Neural cell (in vitro differentiated cells): ENCODE data around the gene GMEB2. TPM values are rescaled to one million over a fixed set of nuclear protein-coding genes. Genes with fewer than 3 reads are reported as not detected.

Experiments
- H2AFZ ChIP-seq: fragments of 200-600, 300-800 bp; sonication (generic), shearing (Covaris generic); 2 replicates; pipeline ENCODE4 v1.6.0; 2014; ENCODE audit warnings: low read depth, mild to moderate bottlenecking, antibody characterized with exemption, low read length, moderate library complexity
- H3F3A ChIP-seq: fragments of 200-600 bp; shearing (Covaris generic); 2 replicates; pipeline ENCODE4 v1.6.1; 2016; ENCODE audit warnings: mild to moderate bottlenecking, moderate library complexity, mixed read lengths, antibody characterized with exemption, low read length; ENCODE audit not compliant: insufficient read depth, poor library complexity, severe bottlenecking
- H3K27ac ChIP-seq: fragments of 200-600, 300-800 bp; sonication (generic), shearing (Covaris generic); 2 replicates; pipeline ENCODE4 v1.5.1; 2014; ENCODE audit warnings: mild to moderate bottlenecking, low read length, moderate library complexity
- H3K27me3 ChIP-seq: fragments of 300-800, 200-600 bp; sonication (generic), shearing (Covaris generic); 2 replicates; pipeline ENCODE4 v1.6.0; 2014; ENCODE audit warnings: mild to moderate bottlenecking, low read depth, low read length, moderate library complexity; ENCODE audit not compliant: insufficient read depth
- H3K36me3 ChIP-seq: fragments of 300-800, 200-600 bp; sonication (generic), shearing (Covaris generic); 2 replicates; pipeline ENCODE4 v1.5.1; 2014; ENCODE audit warnings: mild to moderate bottlenecking, antibody characterized with exemption, low read length, moderate library complexity; ENCODE audit not compliant: insufficient read depth
- H3K4me2 ChIP-seq: fragments of 300-800, 200-600 bp; sonication (generic), shearing (Covaris generic); 2 replicates; pipeline ENCODE4 v1.6.0; 2014; ENCODE audit warnings: mild to moderate bottlenecking, low read length
- H3K4me3 ChIP-seq: fragments of 300-800, 200-600 bp; sonication (generic), shearing (Covaris generic); 2 replicates; pipeline ENCODE4 v1.5.1; 2014; ENCODE audit warnings: mild to moderate bottlenecking, low read length, moderate library complexity
- H3K79me2 ChIP-seq: fragments of 200-600 bp; shearing (Covaris generic); replicated peaks from 2 replicates; pipeline ENCODE4 v1.6.0; 2014; ENCODE audit warnings: mild to moderate bottlenecking, low read length, moderate library complexity; ENCODE audit not compliant: insufficient read depth
- H3K9ac ChIP-seq: fragments of 300-800, 200-600 bp; sonication (generic), shearing (Covaris generic); 2 replicates; pipeline ENCODE4 v1.6.1; 2016; ENCODE audit warnings: mild to moderate bottlenecking, low read length, mixed read lengths
- H3K9me2 ChIP-seq: fragments of 200-600 bp; shearing (Covaris generic); 2 replicates; pipeline ENCODE4 v1.6.1; 2016; ENCODE audit warnings: mild to moderate bottlenecking, low read length, mixed read lengths; ENCODE audit not compliant: insufficient read depth
- H3K9me3 ChIP-seq: fragments of 200-600, 300-800 bp; sonication (generic), shearing (Covaris generic); 2 replicates; pipeline ENCODE4 v1.6.1; 2016; ENCODE audit warnings: mild to moderate bottlenecking, mixed run types, low read length, moderate library complexity, mixed read lengths
- H4K20me1 ChIP-seq: fragments of 200-600 bp; shearing (Covaris generic); 2 replicates; pipeline ENCODE4 v1.6.1; 2016; ENCODE audit warnings: mild to moderate bottlenecking, mixed run types; ENCODE audit not compliant: insufficient read depth
- EP300 ChIP-seq: fragments of 450-650 bp; conservative IDR thresholded peaks from 2 replicates; pipeline ENCODE4 v1.6.1; 2014; ENCODE audit warnings: antibody characterized with exemption, mild to moderate bottlenecking, moderate library complexity; ENCODE audit not compliant: poor library complexity, severe bottlenecking
- EZH2 ChIP-seq: fragments of 200-600, 300-800 bp; shearing (Covaris generic), sonication (generic); IDR thresholded peaks from 2 replicates; pipeline ENCODE4 v1.6.1; 2014; ENCODE audit warnings: antibody characterized with exemption, low read length, borderline replicate concordance, mild to moderate bottlenecking; ENCODE audit not compliant: insufficient read depth, poor library complexity, severe bottlenecking
- MXI1 ChIP-seq: fragments of 450-650 bp; conservative IDR thresholded peaks from 2 replicates; pipeline ENCODE4 v1.6.1; 2014; ENCODE audit warnings: antibody characterized with exemption, mild to moderate bottlenecking; ENCODE audit not compliant: poor library complexity, severe bottlenecking
- RAD21 ChIP-seq: fragments of 450-650 bp; conservative IDR thresholded peaks from 2 replicates; pipeline ENCODE4 v1.6.1; 2014; ENCODE audit warnings: antibody characterized with exemption, mild to moderate bottlenecking, moderate library complexity
- TAF1 ChIP-seq: IDR thresholded peaks from 2 replicates; pipeline ENCODE4 v1.6.1; 2012; ENCODE audit warnings: low read depth
- polyA plus RNA-seq: library from polyadenylated mRNA; depleted of rRNA; stranded (reverse); fragments of >200 nt; gene quantifications from 2 replicates; pipeline ENCODE4 v1.2.3, GENCODE V29; 2014
- TF ChIP-seq, protein P1 (sequence below): IDR thresholded peaks from 2 replicates; pipeline ENCODE4 v1.6.1; 2012; ENCODE audit warnings: borderline replicate concordance
- TF ChIP-seq, protein P2 (sequence below): fragments of 450-650 bp; IDR thresholded peaks from 2 replicates; pipeline ENCODE4 v1.5.1; 2014; ENCODE audit warnings: antibody characterized with exemption, mild to moderate bottlenecking, moderate library complexity; ENCODE audit not compliant: poor library complexity, severe bottlenecking

GMEB2 gene
- polyA plus RNA-seq, 1 donor from 2014 or later, result 13.7 TPM

- Histone ChIP-seq H3F3A (no peaks in the 10 kb centered on the region), H2AFZ (no peak overlapping the region), H3K9me2 (no peaks in the 10 kb centered on the region), H4K20me1 (no peaks in the 10 kb centered on the region), H3K9ac (no peak overlapping the region), H3K27ac (no peak overlapping the region), H3K9me3 (no peaks in the 10 kb centered on the region), H3K36me3 (no peaks in the 10 kb centered on the region), H3K4me3 (no peak overlapping the region), H3K4me2 (no peak overlapping the region), H3K79me2 (no peaks in the 10 kb centered on the region), H3K27me3 (no peaks in the 10 kb centered on the region)
- TF ChIP-seq, protein P1, sequence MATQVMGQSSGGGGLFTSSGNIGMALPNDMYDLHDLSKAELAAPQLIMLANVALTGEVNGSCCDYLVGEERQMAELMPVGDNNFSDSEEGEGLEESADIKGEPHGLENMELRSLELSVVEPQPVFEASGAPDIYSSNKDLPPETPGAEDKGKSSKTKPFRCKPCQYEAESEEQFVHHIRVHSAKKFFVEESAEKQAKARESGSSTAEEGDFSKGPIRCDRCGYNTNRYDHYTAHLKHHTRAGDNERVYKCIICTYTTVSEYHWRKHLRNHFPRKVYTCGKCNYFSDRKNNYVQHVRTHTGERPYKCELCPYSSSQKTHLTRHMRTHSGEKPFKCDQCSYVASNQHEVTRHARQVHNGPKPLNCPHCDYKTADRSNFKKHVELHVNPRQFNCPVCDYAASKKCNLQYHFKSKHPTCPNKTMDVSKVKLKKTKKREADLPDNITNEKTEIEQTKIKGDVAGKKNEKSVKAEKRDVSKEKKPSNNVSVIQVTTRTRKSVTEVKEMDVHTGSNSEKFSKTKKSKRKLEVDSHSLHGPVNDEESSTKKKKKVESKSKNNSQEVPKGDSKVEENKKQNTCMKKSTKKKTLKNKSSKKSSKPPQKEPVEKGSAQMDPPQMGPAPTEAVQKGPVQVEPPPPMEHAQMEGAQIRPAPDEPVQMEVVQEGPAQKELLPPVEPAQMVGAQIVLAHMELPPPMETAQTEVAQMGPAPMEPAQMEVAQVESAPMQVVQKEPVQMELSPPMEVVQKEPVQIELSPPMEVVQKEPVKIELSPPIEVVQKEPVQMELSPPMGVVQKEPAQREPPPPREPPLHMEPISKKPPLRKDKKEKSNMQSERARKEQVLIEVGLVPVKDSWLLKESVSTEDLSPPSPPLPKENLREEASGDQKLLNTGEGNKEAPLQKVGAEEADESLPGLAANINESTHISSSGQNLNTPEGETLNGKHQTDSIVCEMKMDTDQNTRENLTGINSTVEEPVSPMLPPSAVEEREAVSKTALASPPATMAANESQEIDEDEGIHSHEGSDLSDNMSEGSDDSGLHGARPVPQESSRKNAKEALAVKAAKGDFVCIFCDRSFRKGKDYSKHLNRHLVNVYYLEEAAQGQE, result no peak
- TF ChIP-seq RAD21 (no peak), EP300 (no peak)
Observed at GRCh38 chr20:63668351-63668750, 41.5 kb upstream of the GMEB2 start.

GRCh38 chr20:63667858-63668257, 41.0 kb upstream of the GMEB2 start:
- H3K4me3 ChIP-seq, result no peak overlapping the region
- no peaks in the 10 kb centered on the region for H4K20me1 ChIP-seq
- no peak overlapping the region for H3K4me2 ChIP-seq
- H3K36me3 ChIP-seq, result no peaks in the 10 kb centered on the region
- TF ChIP-seq RAD21 (no peak), EP300 (no peak), MXI1 (no peak), EZH2 (no peak)
- TF ChIP-seq, protein P1, result no peak
- H3K9me3 ChIP-seq, result no peaks in the 10 kb centered on the region
- H3F3A ChIP-seq, result no peaks in the 10 kb centered on the region
- no peaks in the 10 kb centered on the region for H3K79me2 ChIP-seq
- H3K9me2 ChIP-seq, result no peaks in the 10 kb centered on the region
- H3K27me3 ChIP-seq, result no peaks in the 10 kb centered on the region
- no peak overlapping the region for H3K27ac ChIP-seq
- no peak overlapping the region for H3K9ac ChIP-seq
- no peak overlapping the region for H2AFZ ChIP-seq

DNA sequence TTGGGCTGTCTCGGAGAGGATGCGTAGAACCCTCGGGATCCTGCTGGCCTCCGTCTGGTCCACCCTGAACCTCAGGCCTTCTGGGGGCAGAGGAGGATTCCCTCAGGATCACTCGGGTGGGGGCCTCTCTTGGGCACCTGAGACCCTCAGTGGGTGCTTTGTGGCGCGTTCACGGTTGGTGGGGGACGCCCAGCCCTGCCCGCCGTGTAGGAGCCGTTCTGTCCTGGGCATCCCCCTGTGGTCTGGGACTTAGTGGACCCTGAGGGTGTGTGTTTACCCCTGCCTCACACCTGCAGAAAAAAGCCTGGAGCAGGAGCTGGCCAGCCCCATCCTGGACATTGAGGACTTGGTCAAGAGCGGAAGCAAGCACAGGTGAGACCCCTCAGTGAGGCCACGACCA, 38.8 kb upstream of the GMEB2 start:
- no peaks in the 10 kb centered on the region for H3K36me3 ChIP-seq
- H3K27ac ChIP-seq, result no peak overlapping the region
- no peak overlapping the region for H2AFZ ChIP-seq
- TF ChIP-seq TAF1 (no peak), MXI1 (no peak), EP300 (no peak), EZH2 (no peak)
- TF ChIP-seq, protein P2, sequence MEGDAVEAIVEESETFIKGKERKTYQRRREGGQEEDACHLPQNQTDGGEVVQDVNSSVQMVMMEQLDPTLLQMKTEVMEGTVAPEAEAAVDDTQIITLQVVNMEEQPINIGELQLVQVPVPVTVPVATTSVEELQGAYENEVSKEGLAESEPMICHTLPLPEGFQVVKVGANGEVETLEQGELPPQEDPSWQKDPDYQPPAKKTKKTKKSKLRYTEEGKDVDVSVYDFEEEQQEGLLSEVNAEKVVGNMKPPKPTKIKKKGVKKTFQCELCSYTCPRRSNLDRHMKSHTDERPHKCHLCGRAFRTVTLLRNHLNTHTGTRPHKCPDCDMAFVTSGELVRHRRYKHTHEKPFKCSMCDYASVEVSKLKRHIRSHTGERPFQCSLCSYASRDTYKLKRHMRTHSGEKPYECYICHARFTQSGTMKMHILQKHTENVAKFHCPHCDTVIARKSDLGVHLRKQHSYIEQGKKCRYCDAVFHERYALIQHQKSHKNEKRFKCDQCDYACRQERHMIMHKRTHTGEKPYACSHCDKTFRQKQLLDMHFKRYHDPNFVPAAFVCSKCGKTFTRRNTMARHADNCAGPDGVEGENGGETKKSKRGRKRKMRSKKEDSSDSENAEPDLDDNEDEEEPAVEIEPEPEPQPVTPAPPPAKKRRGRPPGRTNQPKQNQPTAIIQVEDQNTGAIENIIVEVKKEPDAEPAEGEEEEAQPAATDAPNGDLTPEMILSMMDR, result no peak
- H3K79me2 ChIP-seq, result no peaks in the 10 kb centered on the region
- no peaks in the 10 kb centered on the region for H3K27me3 ChIP-seq
- no peak overlapping the region for H3K4me3 ChIP-seq
- no peak overlapping the region for H3K9ac ChIP-seq
- no peaks in the 10 kb centered on the region for H3F3A ChIP-seq
- no peaks in the 10 kb centered on the region for H4K20me1 ChIP-seq
- H3K9me2 ChIP-seq, result no peaks in the 10 kb centered on the region
- no peak overlapping the region for H3K4me2 ChIP-seq
- no peaks in the 10 kb centered on the region for H3K9me3 ChIP-seq
